Stimulated activated memory B cell treated with anti-CD40 and anti-IgM and Interleukin-4, amounts not matched to agents 10 μg/mL and 1 μg/mL and 100 μg/mL, for 72 hours (primary cell): ENCODE results near the gene ALKAL2.
A peak's percentile ranks its signal among the peaks of the same experiment; 100 is the strongest.

ENCODE experiments used
- ATAC-seq: fragments of 150-1000 bp; cut with Tn5 transposase; 2 replicates; pipeline ENCODE4 v1.10.0; 2021
- H3K27ac Mint-ChIP-seq: one replicate; pipeline ENCODE4 v1.8.0; 2022; ENCODE audit warnings: mild to moderate bottlenecking, mixed read lengths
- H3K27me3 Mint-ChIP-seq: one replicate; pipeline ENCODE4 v1.8.0; 2022; ENCODE audit warnings: mixed read lengths
- H3K36me3 Mint-ChIP-seq: one replicate; pipeline ENCODE4 v1.8.0; 2022; ENCODE audit warnings: mixed read lengths
- H3K4me1 Mint-ChIP-seq: one replicate; pipeline ENCODE4 v1.8.0; 2022; ENCODE audit warnings: mixed read lengths
- H3K4me3 Mint-ChIP-seq: one replicate; pipeline ENCODE4 v1.8.0; 2022; ENCODE audit warnings: mild to moderate bottlenecking, moderate library complexity, mixed read lengths
- H3K9me3 Mint-ChIP-seq: one replicate; pipeline ENCODE4 v1.8.0; 2022; ENCODE audit warnings: mixed read lengths

Gene ALKAL2

DNA sequence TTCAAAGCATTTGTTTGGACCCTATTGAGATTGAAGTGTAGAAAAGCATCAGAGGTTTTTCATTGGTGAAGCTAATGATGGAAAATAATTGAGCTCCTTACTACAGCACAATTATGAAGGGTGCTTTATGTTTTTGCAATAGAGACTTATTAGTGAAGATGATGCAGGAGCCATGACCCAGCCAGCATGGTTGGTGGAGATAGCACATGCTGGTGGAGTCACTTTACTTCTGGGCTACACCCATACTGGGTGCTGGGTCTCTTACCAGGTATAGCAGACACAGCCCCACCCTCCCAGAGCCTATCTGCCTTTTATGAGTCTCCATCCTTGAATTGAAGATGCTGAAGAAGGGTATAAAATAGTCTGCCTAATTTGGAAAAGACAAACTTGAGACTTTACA, 19.6 kb downstream of the ALKAL2 start:
- Mint-ChIP-seq H3K27me3 (no peaks in the 10 kb centered on the region), H3K4me3 (no peak overlapping the region), H3K27ac (peak overlapping the region; percentile 8), H3K36me3 (peaks cover 34% of the 10 kb centered on the region), H3K4me1 (peaks cover 56% of the 10 kb centered on the region), H3K9me3 (no peaks in the 10 kb centered on the region)
- ATAC-seq = no peak

DNA sequence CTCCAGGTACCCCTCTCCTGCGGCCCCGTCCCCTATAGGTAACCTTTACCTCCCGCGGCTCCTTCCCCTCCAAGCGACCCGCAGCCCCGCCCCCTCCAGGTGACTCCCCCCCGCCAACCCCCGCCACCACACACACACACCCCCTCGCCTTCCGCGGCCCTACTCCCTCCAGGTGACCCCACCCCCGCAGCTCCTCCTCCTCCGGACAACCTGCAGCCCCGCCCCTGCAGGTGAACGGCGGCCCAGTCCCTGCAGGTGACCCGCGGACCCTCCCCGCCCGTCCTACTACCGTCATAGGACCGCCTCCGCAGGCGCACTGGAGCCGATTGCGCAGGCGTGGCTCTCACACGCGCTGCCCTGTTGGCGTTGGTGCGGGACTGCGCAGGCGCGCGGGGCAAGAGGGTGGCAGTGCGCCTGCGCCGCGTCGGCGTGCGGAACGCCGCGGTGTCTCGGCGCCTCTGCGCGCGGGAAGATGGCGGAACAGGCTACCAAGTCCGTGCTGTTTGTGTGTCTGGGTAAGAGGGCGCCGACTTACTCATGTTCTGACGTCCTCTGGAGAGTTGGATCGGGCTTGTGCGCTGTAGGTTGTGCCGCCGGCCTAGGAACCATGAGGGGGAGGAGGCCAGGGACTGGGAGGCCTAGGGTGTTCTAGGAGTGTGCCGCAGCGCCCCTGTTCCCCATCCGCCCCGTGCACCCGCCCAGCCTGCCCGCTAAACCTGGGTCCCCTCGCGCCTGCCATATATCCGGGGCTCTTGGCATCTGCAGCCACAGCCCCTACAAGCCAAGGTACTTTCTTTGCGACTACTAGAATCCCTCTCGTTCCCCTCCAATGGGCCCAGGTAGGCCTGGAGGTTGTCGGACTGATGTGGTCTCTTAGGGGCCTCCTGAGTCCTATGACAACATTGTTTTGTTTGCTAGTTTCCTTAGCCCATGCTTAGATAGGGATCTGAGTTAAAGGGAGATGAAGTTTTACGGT, 23.1 kb downstream of the ALKAL2 start, which contains the start of gene ACP1:
TSS of gene ACP1 (plus strand) at position 455 of the 976 bp plus-strand sequence. CDS start at position 473, 18 bp downstream.
- H3K36me3 Mint-ChIP-seq = peaks cover 22% of the 10 kb centered on the region

DNA sequence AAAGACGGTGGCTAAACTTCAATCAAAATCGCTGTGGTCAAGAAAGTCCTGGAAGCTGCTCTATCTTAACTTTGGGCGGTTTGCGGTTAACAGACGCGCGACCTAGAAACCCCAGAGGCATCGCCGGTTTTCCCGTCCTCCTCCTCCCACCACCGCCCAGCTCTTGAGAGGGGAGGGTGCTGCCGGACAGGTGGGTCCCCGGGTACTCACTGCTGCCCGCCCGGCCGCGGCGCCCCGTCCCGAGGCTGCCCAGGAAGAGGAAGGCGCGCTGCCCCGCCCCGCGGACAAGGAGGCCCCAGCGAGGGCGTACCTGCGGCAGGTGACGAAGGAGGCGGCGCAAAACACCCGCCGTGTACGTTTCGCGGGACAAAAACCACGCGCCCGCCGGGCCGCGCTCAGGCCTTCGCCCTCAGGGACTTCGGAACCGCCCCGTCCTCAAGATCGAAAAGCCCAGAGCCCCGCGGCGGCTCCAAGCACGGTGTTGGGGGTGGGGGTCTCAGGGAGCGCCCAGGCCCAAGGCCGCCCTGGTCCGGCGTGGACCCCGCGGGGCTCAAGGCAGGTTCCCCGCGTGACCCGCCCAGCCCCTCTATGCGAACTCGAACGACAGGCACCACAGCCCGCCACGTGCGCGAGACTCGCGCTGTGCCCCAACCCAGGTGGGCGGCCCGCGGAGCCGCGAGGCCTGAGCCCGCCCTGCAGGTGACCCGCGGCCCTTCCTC, 24.0 kb downstream of the ALKAL2 start, which contains the start of gene SH3YL1:
TSS of gene SH3YL1 (minus strand) at position 259 of the 719 bp plus-strand sequence. CDS start at position 211, 48 bp downstream.
- no peaks in the 10 kb centered on the region for H3K27me3 Mint-ChIP-seq
- H3K4me1 Mint-ChIP-seq = peaks cover 24% of the 10 kb centered on the region
- peaks cover 2% of the 10 kb centered on the region for H3K9me3 Mint-ChIP-seq
- peak; percentile 64 for ATAC-seq
- peaks cover 23% of the 10 kb centered on the region for H3K36me3 Mint-ChIP-seq
- H3K4me3 Mint-ChIP-seq = peak within 1 kb of the TSS; percentile 94
- peak within 1 kb of the TSS; percentile 95 for H3K27ac Mint-ChIP-seq

More for the DNA sequence above, 23.1 kb downstream of the ALKAL2 start, which contains the start of gene ACP1:
- ATAC-seq = peak; percentile 93
- peak within 1 kb of the TSS; percentile 95 for H3K27ac Mint-ChIP-seq
- H3K27me3 Mint-ChIP-seq = no peaks in the 10 kb centered on the region
- no peaks in the 10 kb centered on the region for H3K9me3 Mint-ChIP-seq
- H3K4me3 Mint-ChIP-seq = peak within 1 kb of the TSS; percentile 94
- peaks cover 30% of the 10 kb centered on the region for H3K4me1 Mint-ChIP-seq

DNA sequence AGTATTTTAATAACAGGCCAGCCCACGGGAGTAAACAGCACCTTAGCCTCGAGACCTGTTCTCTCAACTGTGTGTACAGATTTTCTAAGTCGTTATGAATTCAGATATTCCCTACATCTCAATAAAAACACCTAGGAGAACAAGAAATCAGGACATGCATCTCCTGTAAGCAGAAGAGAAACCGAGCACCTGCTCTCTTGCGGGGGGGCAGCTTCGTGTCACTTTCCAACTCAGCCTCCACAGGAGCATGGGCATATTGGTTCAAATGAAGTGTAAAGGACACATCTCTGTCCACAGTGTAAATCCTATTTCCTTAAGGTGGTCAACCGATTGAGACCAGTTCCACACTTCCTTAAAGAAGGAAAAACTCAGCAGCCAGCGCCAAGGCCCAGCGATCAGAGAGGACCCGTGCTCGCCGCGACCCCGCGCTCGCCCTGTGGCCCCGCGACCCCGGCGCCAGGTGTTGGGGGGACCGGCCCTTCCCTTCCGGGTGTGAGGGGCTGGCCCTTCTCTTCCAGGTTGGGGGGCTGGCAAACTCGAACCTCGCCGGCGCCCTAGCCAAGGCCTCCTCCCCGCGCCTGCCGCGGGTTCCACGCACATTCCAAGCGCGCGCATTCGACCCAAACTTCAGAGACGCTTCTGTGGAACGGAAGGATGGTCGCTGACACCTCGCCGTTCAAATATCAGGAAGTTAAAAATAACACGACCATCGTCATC, 24.7 kb downstream of the ALKAL2 start:
- no peak for ATAC-seq
- H3K9me3 Mint-ChIP-seq = peaks cover 6% of the 10 kb centered on the region
- peak overlapping the region; percentile 95 for H3K27ac Mint-ChIP-seq
- H3K4me3 Mint-ChIP-seq = peak overlapping the region; percentile 76
- H3K27me3 Mint-ChIP-seq = no peaks in the 10 kb centered on the region
- peaks cover 31% of the 10 kb centered on the region for H3K36me3 Mint-ChIP-seq
- H3K4me1 Mint-ChIP-seq = peaks cover 18% of the 10 kb centered on the region

DNA sequence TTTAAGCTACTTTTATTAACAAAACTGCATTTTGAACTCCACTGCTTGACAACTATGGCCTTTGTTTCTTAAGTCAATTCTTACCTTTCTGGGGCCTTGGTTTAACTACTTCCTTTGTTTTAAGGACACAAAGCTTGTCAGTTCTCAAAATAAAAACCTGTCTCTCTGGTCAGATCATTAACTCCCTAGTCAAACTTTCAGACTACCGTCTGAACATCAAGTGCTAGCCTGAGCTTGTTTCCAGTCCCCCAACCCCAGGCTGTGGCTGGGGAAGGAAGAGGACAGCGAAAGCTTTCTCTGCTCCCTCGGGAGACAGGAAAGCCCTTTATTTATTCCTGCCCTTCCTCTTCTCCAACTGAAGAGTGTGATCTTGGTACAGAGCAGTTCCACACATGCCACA, 25.8 kb downstream of the ALKAL2 start:
- Mint-ChIP-seq H3K36me3 (peaks cover 29% of the 10 kb centered on the region), H3K27me3 (no peaks in the 10 kb centered on the region), H3K27ac (no peak overlapping the region), H3K4me3 (no peak overlapping the region), H3K9me3 (peaks cover 7% of the 10 kb centered on the region), H3K4me1 (peaks cover 7% of the 10 kb centered on the region)
- ATAC-seq = no peak

DNA sequence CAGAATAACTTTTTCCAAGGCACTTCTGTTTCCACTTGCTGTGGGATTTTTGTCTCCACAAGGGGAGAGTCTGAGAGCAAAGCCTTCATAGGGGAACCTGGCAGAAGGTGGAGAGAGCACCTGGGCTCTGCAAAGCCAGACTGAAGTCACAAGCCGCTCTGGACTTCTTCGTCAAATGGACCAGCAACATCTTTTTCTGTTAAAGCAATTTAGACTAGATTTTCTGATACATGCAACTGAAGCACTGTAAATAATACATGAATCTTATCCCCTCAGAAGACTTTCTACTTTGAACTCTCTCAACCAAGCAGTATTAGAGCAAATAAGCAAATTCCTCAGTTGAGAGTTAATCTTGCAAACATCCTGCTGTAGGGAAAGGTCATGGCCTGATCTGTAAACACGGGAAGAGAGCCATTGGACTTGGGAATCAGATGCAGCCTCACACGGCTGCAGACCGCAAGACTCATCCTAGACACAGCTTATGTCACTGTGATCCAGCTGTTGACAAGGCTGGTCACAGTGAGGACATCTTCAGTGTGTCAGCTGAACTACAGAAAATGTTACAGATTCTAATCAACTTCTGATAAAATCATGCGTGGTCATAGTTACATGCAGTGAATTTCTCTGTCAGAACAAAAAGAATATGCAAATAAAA, 27.3 kb downstream of the ALKAL2 start:
- peaks cover 23% of the 10 kb centered on the region for H3K36me3 Mint-ChIP-seq
- no peak overlapping the region for H3K4me3 Mint-ChIP-seq
- no peak for ATAC-seq
- H3K9me3 Mint-ChIP-seq = peaks cover 7% of the 10 kb centered on the region
- no peaks in the 10 kb centered on the region for H3K27me3 Mint-ChIP-seq
- H3K4me1 Mint-ChIP-seq = no peaks in the 10 kb centered on the region
- H3K27ac Mint-ChIP-seq = no peak overlapping the region

DNA sequence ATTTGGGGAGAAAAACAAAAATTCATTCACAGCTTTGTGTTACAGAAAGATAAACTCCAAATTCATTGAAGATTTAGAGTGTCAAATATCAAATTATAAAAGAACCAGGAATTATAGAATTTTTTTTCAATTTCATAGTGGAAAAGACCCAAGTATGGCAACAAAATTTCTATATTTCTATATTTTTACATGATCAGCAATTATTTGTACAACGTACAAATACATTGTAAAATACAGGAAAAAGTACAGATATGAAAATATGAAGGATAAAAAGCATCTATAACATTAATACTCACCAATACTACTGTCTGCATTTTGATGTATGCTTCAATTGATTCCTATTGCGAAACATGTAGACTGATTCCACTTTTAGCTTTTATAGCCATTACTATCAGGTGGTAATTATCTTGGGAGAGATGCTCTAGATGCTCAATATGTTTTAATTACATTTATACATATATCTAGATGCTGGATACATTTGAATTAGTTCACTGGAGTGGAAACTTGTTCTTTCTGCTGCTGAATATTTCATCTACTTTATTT, 28.0 kb downstream of the ALKAL2 start:
- no peak for ATAC-seq
- Mint-ChIP-seq H3K27ac (no peak overlapping the region), H3K36me3 (peaks cover 23% of the 10 kb centered on the region), H3K9me3 (peaks cover 7% of the 10 kb centered on the region), H3K27me3 (no peaks in the 10 kb centered on the region), H3K4me3 (no peak overlapping the region), H3K4me1 (no peaks in the 10 kb centered on the region)

DNA sequence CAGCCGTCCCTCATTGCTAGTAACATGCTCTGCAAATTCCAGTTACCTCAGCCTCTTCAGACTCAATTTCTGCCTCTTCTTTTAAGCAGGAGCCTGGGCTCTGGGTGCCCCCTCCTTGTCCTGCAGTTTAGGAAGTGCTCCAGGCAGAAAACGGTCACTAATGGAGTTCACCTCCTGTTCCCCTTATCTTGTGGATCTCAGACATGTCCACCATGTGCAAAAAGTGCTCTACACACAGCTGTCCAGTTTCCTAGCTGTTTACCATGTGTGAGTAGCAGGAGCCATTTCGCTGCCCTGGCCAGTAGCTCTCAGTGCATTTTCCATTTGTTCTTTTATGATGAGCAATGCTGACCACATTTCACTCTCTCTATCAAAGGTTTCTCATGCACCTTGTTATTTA, 29.0 kb downstream of the ALKAL2 start:
- no peaks in the 10 kb centered on the region for H3K4me1 Mint-ChIP-seq
- ATAC-seq = no peak
- H3K9me3 Mint-ChIP-seq = peaks cover 7% of the 10 kb centered on the region
- no peak overlapping the region for H3K27ac Mint-ChIP-seq
- no peak overlapping the region for H3K4me3 Mint-ChIP-seq
- H3K27me3 Mint-ChIP-seq = no peaks in the 10 kb centered on the region
- H3K36me3 Mint-ChIP-seq = peaks cover 23% of the 10 kb centered on the region

DNA sequence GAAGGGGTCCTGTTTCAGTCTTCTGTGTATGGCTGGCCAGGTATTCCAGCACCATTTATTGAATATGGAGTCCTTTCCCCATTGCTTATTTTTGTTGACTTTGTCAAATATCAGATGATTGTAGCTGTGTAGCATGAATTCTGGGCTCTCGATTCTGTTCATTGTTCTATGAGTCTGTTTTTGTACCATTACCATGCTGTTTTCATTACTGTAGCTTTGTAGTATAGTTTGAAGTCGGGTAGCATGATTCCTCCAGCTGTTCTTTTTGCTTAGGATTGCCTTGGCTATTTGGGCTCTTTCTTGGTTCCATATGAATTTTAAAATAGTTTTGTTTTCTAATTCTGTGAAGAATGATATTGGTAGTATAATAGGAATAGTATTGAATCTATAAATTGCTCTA, 30.0 kb downstream of the ALKAL2 start:
- ATAC-seq = no peak
- Mint-ChIP-seq H3K4me3 (no peak overlapping the region), H3K36me3 (peaks cover 23% of the 10 kb centered on the region), H3K9me3 (peaks cover 7% of the 10 kb centered on the region), H3K27ac (no peak overlapping the region), H3K27me3 (no peaks in the 10 kb centered on the region), H3K4me1 (no peaks in the 10 kb centered on the region)

DNA sequence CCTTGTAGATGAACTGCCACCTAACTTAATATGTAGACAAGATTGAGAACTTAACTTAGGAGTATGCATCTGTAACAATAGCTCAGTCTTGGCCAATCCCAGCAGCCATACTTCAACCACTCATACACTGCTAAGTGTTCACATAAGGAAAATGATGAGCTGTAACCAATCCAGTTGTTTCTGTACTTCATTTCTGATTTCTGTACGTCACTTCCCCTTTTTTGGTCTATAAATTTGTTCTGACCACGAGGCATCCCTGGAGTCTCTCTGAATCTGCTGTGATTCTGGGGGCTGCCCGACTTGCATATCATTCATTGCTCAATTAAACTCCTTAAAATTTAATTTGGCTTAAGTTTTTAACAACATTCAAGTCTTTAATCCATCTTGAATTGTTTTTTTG, 30.5 kb downstream of the ALKAL2 start:
- Mint-ChIP-seq H3K36me3 (peaks cover 23% of the 10 kb centered on the region), H3K27me3 (no peaks in the 10 kb centered on the region), H3K27ac (no peak overlapping the region), H3K9me3 (peaks cover 7% of the 10 kb centered on the region), H3K4me1 (no peaks in the 10 kb centered on the region), H3K4me3 (no peak overlapping the region)
- ATAC-seq = no peak

DNA sequence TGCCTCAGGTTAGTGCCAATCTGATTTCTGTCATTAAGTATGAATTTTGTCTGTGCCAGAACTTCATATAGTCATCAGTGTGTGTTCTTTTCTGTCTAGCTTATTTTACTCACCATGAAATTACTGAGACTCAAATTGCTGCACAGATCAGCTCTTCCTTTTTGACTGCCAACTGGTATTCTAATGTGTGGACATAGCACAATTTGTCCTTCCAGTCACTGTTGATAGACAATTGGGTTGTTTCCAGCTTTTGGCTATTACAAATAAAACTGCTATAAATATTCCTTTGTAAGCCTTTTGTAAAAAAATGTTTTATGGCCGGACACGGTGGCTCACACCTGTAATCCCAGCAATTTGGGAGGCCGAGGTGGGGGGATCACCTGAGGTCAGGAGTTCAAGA, 31.8 kb downstream of the ALKAL2 start:
- no peak for ATAC-seq
- no peak overlapping the region for H3K4me3 Mint-ChIP-seq
- no peak overlapping the region for H3K27ac Mint-ChIP-seq
- H3K36me3 Mint-ChIP-seq = peaks cover 29% of the 10 kb centered on the region
- H3K27me3 Mint-ChIP-seq = no peaks in the 10 kb centered on the region
- H3K9me3 Mint-ChIP-seq = peaks cover 7% of the 10 kb centered on the region
- no peaks in the 10 kb centered on the region for H3K4me1 Mint-ChIP-seq

DNA sequence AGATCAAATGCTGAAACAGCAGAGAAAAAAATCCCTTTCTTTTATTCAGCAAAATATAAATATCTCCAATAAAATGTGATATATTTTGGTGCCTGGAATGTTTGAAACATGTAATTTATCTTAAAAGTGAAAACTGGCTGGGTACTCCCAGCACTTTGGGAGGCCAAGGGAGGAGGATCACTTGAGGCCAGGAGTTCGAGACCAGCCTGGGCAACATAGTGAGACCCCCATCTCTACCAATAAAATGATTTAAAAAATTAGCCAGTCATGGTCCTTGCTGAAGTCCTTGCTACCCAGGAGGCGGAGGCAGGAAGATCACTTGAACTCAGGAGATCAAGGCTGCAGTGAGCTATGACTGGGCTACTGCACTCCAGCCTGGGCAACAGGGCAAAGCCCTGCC, 32.7 kb downstream of the ALKAL2 start:
- ATAC-seq = no peak
- Mint-ChIP-seq H3K27me3 (no peaks in the 10 kb centered on the region), H3K4me3 (no peak overlapping the region), H3K4me1 (no peaks in the 10 kb centered on the region), H3K9me3 (peaks cover 7% of the 10 kb centered on the region), H3K36me3 (peaks cover 25% of the 10 kb centered on the region), H3K27ac (no peak overlapping the region)

DNA sequence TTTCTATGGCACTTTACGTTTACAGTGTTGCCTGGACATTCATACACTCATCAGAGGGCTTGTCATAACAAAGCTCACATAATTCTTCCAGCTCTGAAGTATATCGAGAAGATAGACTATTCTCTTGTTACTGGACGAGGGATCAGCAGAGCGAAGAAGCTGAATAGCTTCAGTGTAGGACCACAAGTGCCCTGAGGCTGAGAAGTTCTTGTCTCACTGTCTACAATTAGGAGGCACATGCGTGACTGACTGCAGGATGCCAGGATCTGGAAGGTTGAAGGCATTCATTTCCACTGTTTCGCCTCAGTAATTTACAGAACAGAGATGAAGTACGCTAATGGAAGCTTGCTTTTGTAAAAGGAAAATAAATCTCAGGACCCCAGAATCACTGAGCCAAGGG, 33.6 kb downstream of the ALKAL2 start:
- Mint-ChIP-seq H3K4me3 (no peak overlapping the region), H3K36me3 (peaks cover 23% of the 10 kb centered on the region), H3K27ac (no peak overlapping the region), H3K9me3 (peaks cover 7% of the 10 kb centered on the region), H3K4me1 (no peaks in the 10 kb centered on the region), H3K27me3 (no peaks in the 10 kb centered on the region)
- ATAC-seq = no peak

DNA sequence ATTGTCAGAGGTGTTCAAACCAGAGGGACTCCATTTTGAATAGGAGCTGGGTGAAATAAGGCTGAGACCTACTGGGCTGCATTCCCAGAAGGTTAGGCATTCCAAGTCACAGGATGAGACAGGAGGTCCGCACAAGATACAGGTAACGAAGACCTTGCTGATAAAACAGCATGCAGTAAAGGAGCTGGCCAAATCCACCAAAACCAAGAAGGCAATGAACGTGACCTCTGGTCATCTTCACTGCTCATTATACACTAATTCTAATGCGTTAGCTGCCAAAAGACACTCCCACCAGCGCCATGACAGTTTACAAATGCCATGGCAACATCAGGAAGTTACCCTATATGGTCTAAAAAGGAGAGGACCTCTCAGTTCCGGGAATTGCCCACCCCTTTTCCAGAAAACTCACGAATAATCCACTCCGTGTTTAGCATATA, 34.7 kb downstream of the ALKAL2 start:
- Mint-ChIP-seq H3K4me3 (no peak overlapping the region), H3K9me3 (peaks cover 1% of the 10 kb centered on the region), H3K27ac (no peak overlapping the region), H3K27me3 (no peaks in the 10 kb centered on the region), H3K36me3 (peaks cover 16% of the 10 kb centered on the region), H3K4me1 (no peaks in the 10 kb centered on the region)
- no peak for ATAC-seq
